A549 (cell line): ENCODE data around the gene TAOK3. TPM values are rescaled to one million over a fixed set of nuclear protein-coding genes. Genes with fewer than 3 reads are reported as not detected.

Experiments
- ATAC-seq, 2 experiments: fragments of 200-7000 bp in 1 of 2; fragments of >200 bp in 1 of 2; cut with Nextera tagmentation in 1 of 2; cut with Tn5 transposase in 1 of 2; 3 replicates each; pipeline versions ENCODE4 v1.8.0 to v1.9.1; 2018 to 2020; ENCODE audit warnings: mild to moderate bottlenecking in 1 of 2, moderate library complexity in 1 of 2
- CTCF ChIA-PET: fragments of 300-600 bp; sonication (Branson Sonifier 250); formaldehyde crosslinking; extraction: SDS; loops from one replicate; lab custom pipeline; 2021; ENCODE audit warnings: antibody characterized with exemption, inconsistent platforms; lab: Yijun Ruan, JAX
- POLR2A ChIA-PET: fragments of 350-600 bp; formaldehyde crosslinking; extraction: SDS; loops from one replicate; lab custom pipeline; 2021; ENCODE audit warnings: antibody characterized with exemption, inconsistent platforms; lab: Yijun Ruan, JAX
- DNase-seq, 2 experiments: peaks; one replicate each; pipeline versions ENCODE4 v3.0.0 to v3.0.0-alpha.2; 2011 to 2016; ENCODE audit warnings: low read depth in 1 of 2, low spot score in 1 of 2
- FAIRE-seq: peaks from 2 replicates; lab custom pipeline; 2011; peaks lifted over from hg19 to GRCh38; lab: Jason Lieb, UNC
- H3K27ac ChIP-seq, 2 experiments: fragments of >200 bp; sonication (Bioruptor Twin); formaldehyde crosslinking; 3 replicates each; pipeline ENCODE4 v1.5.1; 2016 to 2017
- H3K4me1 ChIP-seq: fragments of >200 bp; sonication (Bioruptor Twin); formaldehyde crosslinking; 3 replicates; pipeline ENCODE4 v1.6.1; 2016
- H3K4me2 ChIP-seq: fragments of >200 bp; sonication (Bioruptor Twin); formaldehyde crosslinking; 3 replicates; pipeline ENCODE4 v1.6.1; 2016
- H3K4me3 ChIP-seq: fragments of >200 bp; sonication (Bioruptor Twin); formaldehyde crosslinking; 3 replicates; pipeline ENCODE4 v1.5.1; 2016
- H3K9me3 ChIP-seq: fragments of >200 bp; sonication (Bioruptor Twin); formaldehyde crosslinking; 3 replicates; pipeline ENCODE4 v1.6.1; 2016
- BCL3 ChIP-seq: fragments of >200 bp; sonication (Bioruptor Twin); formaldehyde crosslinking; IDR thresholded peaks from 3 replicates; pipeline ENCODE4 v1.6.1; 2016
- BHLHE40 ChIP-seq: IDR thresholded peaks from 2 replicates; pipeline ENCODE4 v1.6.1; 2012; ENCODE audit warnings: low read depth, low read length, inconsistent platforms
- EHMT2 ChIP-seq: fragments of 200-600 bp; sonication (generic); IDR thresholded peaks from 2 replicates; pipeline ENCODE4 v1.6.1; 2016; ENCODE audit warnings: antibody characterized with exemption, low read depth, mild to moderate bottlenecking, moderate library complexity
- FOSL2 ChIP-seq, 2 experiments: fragments of 450-650 bp in 1 of 2; fragments of >200 bp in 1 of 2; sonication (Bioruptor Twin) in 1 of 2; formaldehyde crosslinking; IDR thresholded peaks; 2 replicates each; pipeline versions ENCODE4 v1.5.0 to v1.6.1; 2016 to 2020; ENCODE audit warnings: mild to moderate bottlenecking in 1 of 2, moderate library complexity in 1 of 2
- HDAC2 ChIP-seq: fragments of 200-600 bp; sonication (generic); IDR thresholded peaks from 2 replicates; pipeline ENCODE4 v1.6.1; 2016
- HOXA7 ChIP-seq: fragments of 250-450 bp; sonication (Bioruptor Pico); IDR thresholded peaks from 2 replicates; pipeline ENCODE4 v1.5.0; 2020; ENCODE audit warnings: mild to moderate bottlenecking, moderate library complexity
- HOXB13 ChIP-seq: fragments of 250-450 bp; sonication (Bioruptor Pico); IDR thresholded peaks from 2 replicates; pipeline ENCODE4 v1.5.0; 2020; ENCODE audit warnings: low read depth, mild to moderate bottlenecking, moderate library complexity
- HOXB5 ChIP-seq: fragments of 250-450 bp; sonication (Bioruptor Pico); IDR thresholded peaks from 2 replicates; pipeline ENCODE4 v1.5.0; 2020; ENCODE audit warnings: mild to moderate bottlenecking, moderate library complexity
- KDM1A ChIP-seq: fragments of 200-600 bp; sonication (generic); IDR thresholded peaks from 2 replicates; pipeline ENCODE4 v1.6.1; 2016; ENCODE audit warnings: low read depth, mild to moderate bottlenecking
- MAFK ChIP-seq: fragments of 450-650 bp; IDR thresholded peaks from 2 replicates; pipeline ENCODE4 v1.6.1; 2014; ENCODE audit not compliant: partially characterized antibody
- MAZ ChIP-seq: fragments of 150-350 bp; IDR thresholded peaks from 2 replicates; pipeline ENCODE4 v1.6.1; 2014; ENCODE audit warnings: antibody characterized with exemption, low read depth, low read length, borderline replicate concordance
- PBX3 ChIP-seq: IDR thresholded peaks from 2 replicates; pipeline ENCODE4 v1.6.1; 2012
- POLR2A ChIP-seq: IDR thresholded peaks from 2 replicates; pipeline ENCODE4 v1.6.1; 2012; ENCODE audit warnings: mild to moderate bottlenecking, low read length
- SMC3 ChIP-seq: fragments of >200 bp; sonication (Bioruptor Twin); formaldehyde crosslinking; IDR thresholded peaks from 3 replicates; pipeline ENCODE4 v1.6.1; 2018; ENCODE audit warnings: inconsistent platforms
- SREBF2 ChIP-seq: fragments of 450-650 bp; IDR thresholded peaks from 2 replicates; pipeline ENCODE4 v1.6.1; 2014; ENCODE audit warnings: mild to moderate bottlenecking, moderate library complexity
- TP53 ChIP-seq: fragments of 250-450 bp; sonication (Bioruptor Pico); IDR thresholded peaks from 2 replicates; pipeline ENCODE4 v1.5.0; 2021; ENCODE audit warnings: mild to moderate bottlenecking, moderate library complexity
- ZNF302 ChIP-seq: fragments of 250-450 bp; sonication (Bioruptor Pico); IDR thresholded peaks from 2 replicates; pipeline ENCODE4 v1.9.0; 2021; ENCODE audit warnings: inconsistent platforms, mild to moderate bottlenecking, moderate library complexity
- ZSCAN20 ChIP-seq: fragments of 250-450 bp; sonication (Bioruptor Pico); IDR thresholded peaks from 2 replicates; pipeline ENCODE4 v1.8.0; 2022; ENCODE audit warnings: mild to moderate bottlenecking, moderate library complexity
- whole genome bisulfite sequencing: methylation state at CpG from one replicate; pipeline ENCODE4 v1.1.6; 2017; ENCODE audit errors: missing lambda C conversion rate; 5-methylcytosine and 5-hydroxymethylcytosine counted together
- polyA plus RNA-seq, 4 experiments: library from polyadenylated mRNA; depleted of rRNA in 3 of 4; stranded (reverse); fragments of >200 nt; fragmentation: RNase III in 1 of 4; extraction: RNeasy Plus Mini Kit Qiagen cat#74134 plus additional on column Dnase treatment in 1 of 4; gene quantifications; 2 replicates in 3 of 4; 3 replicates in 1 of 4; pipeline ENCODE4 v1.2.3, GENCODE V29; 2011 to 2017
- TF ChIP-seq, protein P1 (sequence below): fragments of 250-450 bp; sonication (Bioruptor Pico); IDR thresholded peaks from 2 replicates; pipeline ENCODE4 v1.5.0; 2021; ENCODE audit warnings: mild to moderate bottlenecking, moderate library complexity, borderline replicate concordance
- TF ChIP-seq, protein P2 (sequence below): IDR thresholded peaks from 2 replicates; pipeline ENCODE4 v1.6.1; 2012; ENCODE audit warnings: low read depth, borderline replicate concordance
- TF ChIP-seq, protein P3 (sequence below): fragments of 250-450 bp; sonication (Bioruptor Pico); IDR thresholded peaks from 2 replicates; pipeline ENCODE4 v1.5.0; 2020; ENCODE audit warnings: low read depth, mild to moderate bottlenecking, moderate library complexity

TAOK3 gene
- polyA plus RNA-seq, 2 of the 4 experiments (the other 2 are of a cell fraction), result 13.1 to 27.6 TPM

GRCh38 chr12:118188690-118189371 is 183.9 kb downstream of the TAOK3 start (continued):
- no peak for TF ChIP-seq HOXB13 (CRISPR knock-in tag)
- TF ChIP-seq, all 56 proteins: peak for 0

DNA sequence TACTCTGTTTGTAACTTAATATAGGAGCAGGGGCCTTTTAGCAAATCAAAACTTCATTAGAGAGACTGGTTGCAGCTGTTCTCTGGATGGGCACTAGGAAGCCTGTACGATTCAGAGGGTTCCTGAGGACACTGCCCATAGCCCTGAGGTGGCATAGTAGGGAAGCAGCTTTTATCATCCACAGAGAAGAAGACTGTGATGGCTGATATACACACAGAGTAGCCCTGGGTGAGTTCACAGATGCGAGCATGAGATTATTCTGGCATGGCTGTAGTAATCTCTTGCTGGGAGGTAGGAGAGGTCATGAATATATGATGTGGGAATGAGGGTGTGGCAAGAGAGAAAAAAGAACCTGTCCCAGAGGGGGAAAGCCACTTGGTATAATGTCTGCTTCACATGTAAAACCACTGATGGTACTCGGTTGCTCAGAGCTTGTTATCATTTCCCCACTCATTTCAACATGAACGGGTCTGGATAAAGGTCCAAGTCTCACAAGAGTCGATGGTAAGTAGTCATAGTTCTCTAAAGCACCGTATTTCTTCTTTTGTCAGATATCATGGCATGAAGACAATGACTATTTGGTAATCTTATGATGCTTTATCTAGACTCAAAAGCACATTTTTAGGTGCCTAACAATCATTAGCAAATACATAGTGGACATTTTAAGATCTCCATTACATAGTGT is 184.8 kb downstream of the TAOK3 start:
- DNase-seq (no peak), FAIRE-seq (no peak), ATAC-seq (no peak)
- CTCF ChIA-PET, result interaction anchor here (9.5 kb wide), 1 partner anchor 188 kb away, joined by 193 read pairs; the partner anchor contains the start of genes SUDS3 and TAOK3
- Histone ChIP-seq H3K4me1 (no peaks in the 10 kb centered on the region), H3K9me3 (no peaks in the 10 kb centered on the region), H3K4me2 (no peak overlapping the region), H3K4me3 (no peak overlapping the region), H3K27ac (no peak overlapping the region)
- TF ChIP-seq FOSL2 (IDR thresholded peaks at IDR 0.05) (no peak), FOSL2 (CRISPR knock-in tag; IDR thresholded peaks at IDR 0.05) (no peak), SMC3 (no peak), HDAC2 (no peak), MAFK (no peak)
- WGBS, result 79% methylated on average over 6 of the region's 6 CpGs
- POLR2A ChIA-PET, result no interaction called here

DNA sequence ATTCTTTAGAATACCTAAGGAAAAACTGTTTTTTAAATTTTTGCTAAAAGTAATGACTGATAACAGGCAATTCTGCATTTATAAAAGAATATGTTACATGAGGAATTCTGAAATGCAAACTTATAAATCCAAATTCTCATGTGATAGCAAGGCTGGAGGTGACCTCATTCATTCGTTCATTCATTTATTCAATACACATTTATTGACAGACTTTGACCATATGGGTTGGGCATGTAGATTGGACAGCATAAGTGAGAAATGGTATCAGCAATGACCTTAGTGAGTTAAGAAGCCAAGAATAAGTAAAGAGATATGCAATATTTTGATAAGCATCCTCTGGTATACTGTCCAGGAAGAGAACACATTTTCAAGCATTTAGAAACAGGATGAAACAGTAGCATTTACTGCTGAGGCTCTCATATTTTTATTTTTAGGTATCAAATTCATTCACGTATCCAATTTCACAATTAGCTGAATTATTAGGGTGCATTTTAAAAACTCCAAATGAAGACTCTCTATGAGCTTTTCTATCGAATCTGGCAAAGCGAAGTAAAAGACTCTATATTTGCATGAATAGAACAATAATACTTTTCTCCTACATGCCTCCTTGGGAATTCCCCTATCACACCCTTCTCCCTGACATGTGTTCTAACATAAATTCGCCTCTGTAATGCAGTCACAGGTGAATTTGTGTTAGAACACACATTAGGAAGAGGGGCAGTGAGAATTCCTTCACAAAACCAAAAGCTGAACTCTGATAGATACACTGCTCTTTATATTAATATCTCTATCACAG is 186.9 kb downstream of the TAOK3 start:
- Histone ChIP-seq H3K4me1 (peaks cover 10% of the 10 kb centered on the region), H3K4me2 (no peak overlapping the region), H3K27ac (no peak overlapping the region), H3K4me3 (no peak overlapping the region), H3K9me3 (no peaks in the 10 kb centered on the region)
- no peak for DNase-seq
- ATAC-seq, result no peak
- WGBS, result 80% methylated on average over 5 of the region's 5 CpGs
- TF ChIP-seq ZSCAN20 (CRISPR knock-in tag), result no peak
- TF ChIP-seq EHMT2, result no peak
- TF ChIP-seq POLR2A, result no peak
- no peak for TF ChIP-seq MAZ
- no peak for TF ChIP-seq FOSL2 (IDR thresholded peaks at IDR 0.05)
- TF ChIP-seq FOSL2 (CRISPR knock-in tag; IDR thresholded peaks at IDR 0.05), result no peak
- TF ChIP-seq, protein P1, sequence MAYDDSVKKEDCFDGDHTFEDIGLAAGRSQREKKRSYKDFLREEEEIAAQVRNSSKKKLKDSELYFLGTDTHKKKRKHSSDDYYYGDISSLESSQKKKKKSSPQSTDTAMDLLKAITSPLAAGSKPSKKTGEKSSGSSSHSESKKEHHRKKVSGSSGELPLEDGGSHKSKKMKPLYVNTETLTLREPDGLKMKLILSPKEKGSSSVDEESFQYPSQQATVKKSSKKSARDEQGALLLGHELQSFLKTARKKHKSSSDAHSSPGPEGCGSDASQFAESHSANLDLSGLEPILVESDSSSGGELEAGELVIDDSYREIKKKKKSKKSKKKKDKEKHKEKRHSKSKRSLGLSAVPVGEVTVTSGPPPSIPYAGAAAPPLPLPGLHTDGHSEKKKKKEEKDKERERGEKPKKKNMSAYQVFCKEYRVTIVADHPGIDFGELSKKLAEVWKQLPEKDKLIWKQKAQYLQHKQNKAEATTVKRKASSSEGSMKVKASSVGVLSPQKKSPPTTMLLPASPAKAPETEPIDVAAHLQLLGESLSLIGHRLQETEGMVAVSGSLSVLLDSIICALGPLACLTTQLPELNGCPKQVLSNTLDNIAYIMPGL, result no peak
- TF ChIP-seq, protein P2, sequence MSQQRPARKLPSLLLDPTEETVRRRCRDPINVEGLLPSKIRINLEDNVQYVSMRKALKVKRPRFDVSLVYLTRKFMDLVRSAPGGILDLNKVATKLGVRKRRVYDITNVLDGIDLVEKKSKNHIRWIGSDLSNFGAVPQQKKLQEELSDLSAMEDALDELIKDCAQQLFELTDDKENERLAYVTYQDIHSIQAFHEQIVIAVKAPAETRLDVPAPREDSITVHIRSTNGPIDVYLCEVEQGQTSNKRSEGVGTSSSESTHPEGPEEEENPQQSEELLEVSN, result no peak
- TF ChIP-seq ZNF302 (CRISPR knock-in tag), result no peak
- no peak for TF ChIP-seq BCL3
- no peak for FAIRE-seq
- CTCF ChIA-PET, result interaction anchor here (0.6 to 9.5 kb wide), 5 partner anchors 27 to 190 kb away, joined by 3 to 193 read pairs (median 4); partner anchors contain the start of genes SUDS3 and TAOK3
- POLR2A ChIA-PET, result no interaction called here

DNA sequence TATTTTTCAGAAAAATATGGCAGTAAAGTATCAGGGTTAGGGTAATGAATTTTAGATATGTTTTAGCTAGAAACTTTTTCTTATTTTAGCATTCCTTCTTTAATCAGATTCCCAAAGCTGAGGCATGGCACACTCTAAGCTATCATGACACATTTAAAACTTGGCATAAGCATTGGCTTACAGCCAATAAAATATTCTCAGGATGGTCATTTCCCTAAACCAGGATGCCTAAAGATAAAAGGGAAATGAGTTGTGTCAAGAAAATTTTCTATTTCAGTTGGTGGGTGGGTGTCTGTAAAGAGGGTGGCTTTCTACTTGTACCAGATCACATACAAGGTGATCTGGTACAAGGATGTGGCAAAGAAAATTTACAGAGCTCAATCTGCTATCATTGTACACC is 189.0 kb downstream of the TAOK3 start:
- POLR2A ChIA-PET, result interaction anchor here (1.5 kb wide), 1 partner anchor 192 kb away, joined by 4 read pairs; the partner anchor contains the start of gene SUDS3
- Histone ChIP-seq H3K4me2 (no peak overlapping the region), H3K4me3 (no peak overlapping the region), H3K4me1 (peaks cover 10% of the 10 kb centered on the region), H3K9me3 (no peaks in the 10 kb centered on the region), H3K27ac (no peak overlapping the region)
- ATAC-seq (no peak), DNase-seq (no peak), FAIRE-seq (peak; percentile 7)
- no peak for TF ChIP-seq HOXB5 (CRISPR knock-in tag)
- TF ChIP-seq PBX3, result no peak
- TF ChIP-seq HOXA7 (CRISPR knock-in tag), result no peak
- no peak for TF ChIP-seq TP53 (CRISPR knock-in tag)
- TF ChIP-seq, protein P3, sequence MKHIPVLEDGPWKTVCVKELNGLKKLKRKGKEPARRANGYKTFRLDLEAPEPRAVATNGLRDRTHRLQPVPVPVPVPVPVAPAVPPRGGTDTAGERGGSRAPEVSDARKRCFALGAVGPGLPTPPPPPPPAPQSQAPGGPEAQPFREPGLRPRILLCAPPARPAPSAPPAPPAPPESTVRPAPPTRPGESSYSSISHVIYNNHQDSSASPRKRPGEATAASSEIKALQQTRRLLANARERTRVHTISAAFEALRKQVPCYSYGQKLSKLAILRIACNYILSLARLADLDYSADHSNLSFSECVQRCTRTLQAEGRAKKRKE (CRISPR knock-in tag), result no peak
- no peak for TF ChIP-seq SREBF2
- TF ChIP-seq BHLHE40, result no peak
- TF ChIP-seq KDM1A, result no peak
- CTCF ChIA-PET, result interaction anchor here (0.8 to 9.5 kb wide), 6 partner anchors 10 to 192 kb away, joined by 3 to 193 read pairs (median 6); partner anchors contain the start of genes SUDS3 and TAOK3
